Common myeloid progenitor, CD34-positive (primary cell): ENCODE results near the gene SGMS1.

Experiments used
- CTCF ChIA-PET: fragments of 350-600 bp; sonication (Branson Sonifier 250); formaldehyde crosslinking; loops from one replicate; lab custom pipeline; 2021; ENCODE audit warnings: antibody characterized with exemption; lab: Charles Lee
- POLR2A ChIA-PET: fragments of 350-600 bp; sonication (Branson Sonifier 250); formaldehyde crosslinking; loops from one replicate; lab custom pipeline; 2021; ENCODE audit warnings: antibody characterized with exemption; lab: Charles Lee
- DNase-seq, 3 donors: peaks; one replicate each; pipeline versions ENCODE4 v3.0.0 to v3.0.0-alpha.2; 2013
- H3K27ac ChIP-seq, 2 experiments: 1 replicate in 1 of 2; 2 replicates in 1 of 2; pipeline ENCODE4 v1.7.0; 2013; ENCODE audit warnings: inconsistent platforms in 2 of 2, low read length in 2 of 2, mild to moderate bottlenecking in 2 of 2, low read depth in 1 of 2, moderate library complexity in 1 of 2; ENCODE audit not compliant: severe bottlenecking in 2 of 2, insufficient read depth in 1 of 2, poor library complexity in 1 of 2
- H3K27me3 ChIP-seq, 5 experiments: replicated peaks in 2 of 5; 1 replicate in 3 of 5; 2 replicates in 2 of 5; pipeline versions ENCODE4 v1.6.1 to v1.7.0; 2013; ENCODE audit warnings: low read length in 4 of 5, mild to moderate bottlenecking in 2 of 5, moderate library complexity in 2 of 5, inconsistent platforms in 1 of 5; ENCODE audit not compliant: insufficient read depth in 5 of 5, control insufficient read depth in 4 of 5
- H3K36me3 ChIP-seq, 4 experiments: 1 replicate in 2 of 4; 2 replicates in 2 of 4; pipeline versions ENCODE4 v1.6.1 to v1.7.0; 2013; ENCODE audit warnings: low read length in 3 of 4, control low read depth in 1 of 4, mild to moderate bottlenecking in 1 of 4; ENCODE audit not compliant: control insufficient read depth in 4 of 4, insufficient read depth in 4 of 4
- H3K4me1 ChIP-seq, 4 experiments: 1 replicate in 3 of 4; 2 replicates in 1 of 4; pipeline versions ENCODE4 v1.6.1 to v1.7.1; 2013; ENCODE audit warnings: low read length in 3 of 4, mild to moderate bottlenecking in 3 of 4, control low read depth in 1 of 4, inconsistent platforms in 1 of 4, moderate library complexity in 1 of 4; ENCODE audit not compliant: control insufficient read depth in 4 of 4, insufficient read depth in 4 of 4; ENCODE audit errors: control extremely low read depth in 1 of 4
- H3K4me3 ChIP-seq, 7 experiments: 1 replicate in 4 of 7; 2 replicates in 3 of 7; pipeline versions ENCODE4 v1.5.1 to v1.7.0; 2013; ENCODE audit warnings: mild to moderate bottlenecking in 7 of 7, low read length in 6 of 7, moderate library complexity in 6 of 7, inconsistent platforms in 2 of 7, low read depth in 2 of 7, control low read depth in 1 of 7; ENCODE audit not compliant: insufficient read depth in 4 of 7, control insufficient read depth in 1 of 7; ENCODE audit errors: extremely low read depth in 1 of 7
- H3K9me3 ChIP-seq, 5 experiments: 1 replicate in 4 of 5; 2 replicates in 1 of 5; pipeline versions ENCODE4 v1.6.1 to v1.7.1; 2013; ENCODE audit warnings: low read length in 4 of 5, mild to moderate bottlenecking in 2 of 5, inconsistent platforms in 1 of 5, low read depth in 1 of 5, moderate library complexity in 1 of 5; ENCODE audit not compliant: control insufficient read depth in 4 of 5, insufficient read depth in 2 of 5; ENCODE audit errors: control extremely low read depth in 1 of 5
- WGBS: methylation state at CpG from one replicate; pipeline ENCODE4 v1.1.5; 2013; ENCODE audit not compliant: insufficient coverage; 5-methylcytosine and 5-hydroxymethylcytosine counted together

Gene SGMS1

DNA sequence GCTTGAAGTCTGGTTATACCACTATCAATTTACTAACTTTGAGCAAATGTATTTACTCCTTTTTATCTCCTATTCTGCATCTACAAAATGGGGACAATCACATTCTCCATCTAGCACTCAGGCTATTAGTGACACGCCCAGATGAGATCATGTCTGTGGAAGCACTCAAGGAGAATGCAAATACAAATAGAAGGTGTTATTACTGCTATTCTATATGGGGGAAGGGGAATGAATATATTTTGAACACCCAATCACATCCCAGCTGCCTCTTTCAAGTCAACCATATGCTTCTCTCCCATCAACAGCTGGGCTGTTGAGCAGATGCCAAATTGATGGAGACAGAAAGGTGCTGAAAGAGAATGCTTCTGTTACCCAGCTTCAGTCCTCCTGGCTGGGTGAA, 23.5 kb downstream of the SGMS1 start:
- no peak for DNase-seq
- no peak overlapping the region for H3K27ac ChIP-seq
- no peaks in the 10 kb centered on the region for H3K36me3 ChIP-seq
- no peak overlapping the region for H3K4me3 ChIP-seq
- no peaks in the 10 kb centered on the region for H3K27me3 ChIP-seq
- ChIA-PET POLR2A (no interaction called here), CTCF (interaction anchor here (1.1 kb wide), 1 partner anchor 23 kb away, joined by 3 read pairs; no protein-coding TSS in a partner anchor)
- H3K4me1 ChIP-seq = peaks cover 7 to 28% (median 17%) of the 10 kb centered on the region in 4 experiments
- H3K9me3 ChIP-seq = no peaks in the 10 kb centered on the region
- WGBS = no CpG with 5 or more reads among the region's 1 CpG

GRCh38 chr10:50596897-50597296, 26.9 kb downstream of the SGMS1 start:
- CTCF ChIA-PET = interaction anchor here (2.2 kb wide), 1 partner anchor 36 kb away, joined by 5 read pairs; no protein-coding TSS in a partner anchor
- H3K36me3 ChIP-seq = no peaks in the 10 kb centered on the region
- no CpG with 5 or more reads among the region's 3 CpGs for WGBS

GRCh38 chr10:50596456-50596855, 27.3 kb downstream of the SGMS1 start:
- no peaks in the 10 kb centered on the region for H3K27me3 ChIP-seq
- H3K27ac ChIP-seq = no peak overlapping the region
- no peaks in the 10 kb centered on the region for H3K9me3 ChIP-seq
- no peak overlapping the region for H3K4me3 ChIP-seq
- H3K4me1 ChIP-seq = no peaks in the 10 kb centered on the region
- POLR2A ChIA-PET = no interaction called here
- no peak for DNase-seq
- CTCF ChIA-PET = interaction anchor here (2.2 kb wide), 1 partner anchor 35 kb away, joined by 5 read pairs; no protein-coding TSS in a partner anchor
- no peaks in the 10 kb centered on the region for H3K36me3 ChIP-seq
- WGBS = 100% methylated on average over 2 of the region's 2 CpGs

More at GRCh38 chr10:50596897-50597296, 26.9 kb downstream of the SGMS1 start:
- no peaks in the 10 kb centered on the region for H3K4me1 ChIP-seq
- no peaks in the 10 kb centered on the region for H3K27me3 ChIP-seq
- no peak overlapping the region for H3K4me3 ChIP-seq
- no peak overlapping the region for H3K27ac ChIP-seq
- no peak for DNase-seq
- H3K9me3 ChIP-seq = no peaks in the 10 kb centered on the region
- POLR2A ChIA-PET = no interaction called here

DNA sequence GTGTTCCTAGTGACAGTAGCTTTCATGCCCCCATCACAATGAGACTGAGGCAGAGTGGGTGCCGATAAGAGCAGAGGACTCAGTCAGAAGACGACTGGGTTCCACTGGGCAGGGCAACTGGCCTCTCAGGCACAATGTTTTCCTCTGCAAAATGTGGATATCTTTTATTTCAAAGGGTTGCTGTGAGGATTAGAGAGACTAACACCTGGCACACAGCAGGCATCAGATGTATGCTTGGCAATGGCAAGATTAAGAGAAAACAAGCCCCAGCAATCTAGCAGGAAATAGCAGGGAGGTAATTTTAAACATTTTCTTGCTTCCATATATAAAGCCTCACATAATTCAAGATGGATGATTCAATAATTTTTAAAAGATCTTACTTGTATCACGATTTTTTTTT, 28.0 kb downstream of the SGMS1 start:
- ChIA-PET CTCF (interaction anchor here (2.2 kb wide), 1 partner anchor 35 kb away, joined by 5 read pairs; no protein-coding TSS in a partner anchor), POLR2A (no interaction called here)
- Histone ChIP-seq H3K27ac (no peak overlapping the region), H3K4me1 (no peaks in the 10 kb centered on the region), H3K27me3 (no peaks in the 10 kb centered on the region), H3K4me3 (no peak overlapping the region), H3K9me3 (no peaks in the 10 kb centered on the region), H3K36me3 (no peaks in the 10 kb centered on the region)
- DNase-seq = no peak
- 97% methylated on average over 3 of the region's 3 CpGs for WGBS

- Histone ChIP-seq H3K4me1 (no peaks in the 10 kb centered on the region), H3K27ac (no peak overlapping the region), H3K4me3 (no peak overlapping the region), H3K27me3 (no peaks in the 10 kb centered on the region), H3K36me3 (peaks cover 0 to 8% (median 2%) of the 10 kb centered on the region in 4 experiments), H3K9me3 (no peaks in the 10 kb centered on the region)
- 98% methylated on average over 5 of the region's 6 CpGs for WGBS
- no peak for DNase-seq
- POLR2A ChIA-PET = interaction anchor here (0.7 kb wide), 1 partner anchor 348 kb away, joined by 4 read pairs; no protein-coding TSS in a partner anchor
- CTCF ChIA-PET = interaction anchor here (1.6 kb wide), 1 partner anchor 16 kb away, joined by 5 read pairs; no protein-coding TSS in a partner anchor
Measured at GRCh38 chr10:50593523-50594376, 30.0 kb downstream of the SGMS1 start.

DNA sequence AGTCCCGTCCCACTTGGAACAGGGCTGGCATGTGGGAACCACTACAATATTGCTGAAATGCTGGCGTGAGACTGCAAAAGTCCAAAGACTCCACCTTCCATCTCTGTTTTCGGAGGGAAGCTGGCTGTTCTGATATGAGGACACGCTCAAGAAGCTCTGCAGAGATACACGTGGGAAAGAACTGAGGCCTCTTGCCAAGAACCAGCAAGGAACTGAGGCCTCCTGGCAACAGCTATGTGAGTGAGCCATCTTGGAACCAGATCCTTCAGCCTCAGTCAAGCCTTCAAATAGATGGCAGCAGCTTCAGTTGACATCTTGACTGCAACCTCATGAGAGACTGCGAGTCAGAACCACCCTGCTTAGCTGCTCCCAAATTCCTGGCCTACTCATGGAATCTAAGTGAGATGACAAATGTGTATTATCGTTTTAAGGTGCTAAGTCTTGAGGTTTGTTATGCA, 30.8 kb downstream of the SGMS1 start:
- WGBS = 98% methylated on average over 6 of the region's 7 CpGs
- no peaks in the 10 kb centered on the region for H3K9me3 ChIP-seq
- peak in 1 of 3 donors; percentile 26 for DNase-seq
- no peak overlapping the region for H3K4me3 ChIP-seq
- ChIA-PET CTCF (interaction anchor here (1.3 to 1.6 kb wide), 2 partner anchors 15 to 17 kb away, joined by 3 to 5 read pairs; no protein-coding TSS in a partner anchor), POLR2A (interaction anchor here (0.6 kb wide), 1 partner anchor 32 kb away, joined by 3 read pairs; no protein-coding TSS in a partner anchor)
- H3K27me3 ChIP-seq = no peaks in the 10 kb centered on the region
- no peaks in the 10 kb centered on the region for H3K4me1 ChIP-seq
- H3K36me3 ChIP-seq = peaks cover 0 to 9% (median 5%) of the 10 kb centered on the region in 4 experiments
- H3K27ac ChIP-seq = no peak overlapping the region
